OCI-LY7 (cell line): ENCODE results near the gene PLXNB1. TPM values are rescaled to one million over a fixed set of nuclear protein-coding genes. Genes with fewer than 3 reads are reported as not detected.

Source experiments
- BruUV-seq: library from RNA; stranded (reverse); fragments of 400-500 nt; replicated peaks from 2 replicates; lab custom pipeline; 2021; lab: Mats Ljungman, UMichigan
- CTCF ChIA-PET: fragments of 300-600 bp; sonication (Branson Sonifier 250); formaldehyde crosslinking; loops from one replicate; lab custom pipeline; 2022; ENCODE audit warnings: antibody characterized with exemption; ENCODE audit not compliant: unreplicated experiment; lab: Charles Lee
- POLR2A ChIA-PET: fragments of 300-600 bp; sonication (Branson Sonifier 250); formaldehyde crosslinking; loops from one replicate; lab custom pipeline; 2022; ENCODE audit warnings: antibody characterized with exemption; lab: Charles Lee
- DNase-seq: peaks from one replicate; pipeline ENCODE4 v3.0.0-alpha.2; 2015; ENCODE audit warnings: low spot score
- H2AFZ ChIP-seq: fragments of 200-600 bp; sonication (generic), shearing (Covaris generic); 2 replicates; pipeline ENCODE4 v1.6.1; 2014; ENCODE audit warnings: mild to moderate bottlenecking, antibody characterized with exemption, low read length, moderate library complexity
- H3K27ac ChIP-seq: fragments of 200-600 bp; sonication (generic); 2 replicates; pipeline ENCODE4 v1.5.1; 2014; ENCODE audit warnings: mixed run types, low read depth, mild to moderate bottlenecking, moderate library complexity, low read length, inconsistent platforms; ENCODE audit not compliant: poor library complexity, severe bottlenecking
- H3K36me3 ChIP-seq: fragments of 200-600 bp; sonication (generic); 2 replicates; pipeline ENCODE4 v1.6.1; 2014; ENCODE audit warnings: mild to moderate bottlenecking, antibody characterized with exemption, low read length, moderate library complexity, mixed read lengths; ENCODE audit not compliant: insufficient read depth
- H3K4me1 ChIP-seq: fragments of 200-600 bp; sonication (generic); 2 replicates; pipeline ENCODE4 v1.5.1; 2014; ENCODE audit warnings: mild to moderate bottlenecking, low read length; ENCODE audit not compliant: insufficient read depth, poor library complexity, severe bottlenecking
- H3K4me2 ChIP-seq: fragments of 200-600 bp; sonication (generic); 2 replicates; pipeline ENCODE4 v1.6.1; 2014; ENCODE audit warnings: mild to moderate bottlenecking, low read length
- H3K4me3 ChIP-seq: fragments of 200-600 bp; sonication (generic); 2 replicates; pipeline ENCODE4 v1.5.1; 2014; ENCODE audit warnings: mild to moderate bottlenecking, low read depth, low read length; ENCODE audit not compliant: poor library complexity, severe bottlenecking
- H3K79me2 ChIP-seq: fragments of 200-600 bp; sonication (generic); 2 replicates; pipeline ENCODE4 v1.6.1; 2016; ENCODE audit warnings: low read depth, mild to moderate bottlenecking, low read length, moderate library complexity, mixed read lengths; ENCODE audit not compliant: insufficient read depth
- H3K9me2 ChIP-seq: fragments of 200-600 bp; sonication (generic); 2 replicates; pipeline ENCODE4 v1.6.1; 2016; ENCODE audit warnings: mild to moderate bottlenecking, low read length, mixed read lengths; ENCODE audit not compliant: insufficient read depth
- H3K9me3 ChIP-seq: fragments of 200-600 bp; sonication (generic); 2 replicates; pipeline ENCODE4 v1.6.1; 2014; ENCODE audit warnings: mild to moderate bottlenecking, mixed run types, low read length, mixed read lengths
- H4K20me1 ChIP-seq: fragments of 200-600 bp; sonication (generic); 2 replicates; pipeline ENCODE4 v1.6.1; 2014; ENCODE audit warnings: mild to moderate bottlenecking, antibody characterized with exemption, low read length, moderate library complexity, mixed read lengths; ENCODE audit not compliant: insufficient read depth
- CTCF ChIP-seq: fragments of 200-600 bp; sonication (generic); conservative IDR thresholded peaks from 2 replicates; pipeline ENCODE4 v1.5.1; 2014; ENCODE audit warnings: mild to moderate bottlenecking, antibody characterized with exemption, low read length, moderate library complexity, mixed read lengths
- EZH2phosphoT487 ChIP-seq: fragments of 200-600 bp; sonication (generic); IDR thresholded peaks from 2 replicates; pipeline ENCODE4 v1.6.1; 2018; ENCODE audit warnings: low read depth, borderline replicate concordance, mild to moderate bottlenecking, mixed run types, antibody characterized with exemption, low read length, moderate library complexity, mixed read lengths
- intact Hi-C: fragments of 100-400 bp; cut with micrococcal nuclease; formaldehyde crosslinking; loops from one replicate; pipeline ENCODE4 v1.10.0; 2022; ENCODE audit not compliant: unreplicated experiment
- total RNA-seq, 2 experiments: library from RNA; depleted of rRNA in 1 of 2; stranded (reverse); fragments of >200 nt in 1 of 2; shearing (Covaris generic) in 1 of 2; gene quantifications; 2 replicates each; pipeline ENCODE4 v1.2.3, GENCODE V29; 2014 to 2022

The PLXNB1 gene
- total RNA-seq, 2 experiments from 2014 or later: 4.4 to 6.4 TPM

- H3K4me2 ChIP-seq: no peak overlapping the region
- H3K27ac ChIP-seq: no peak overlapping the region
- no peak overlapping the region for H2AFZ ChIP-seq
- H3K9me3 ChIP-seq: no peaks in the 10 kb centered on the region
- H3K4me1 ChIP-seq: peaks cover 6% of the 10 kb centered on the region
- H4K20me1 ChIP-seq: no peaks in the 10 kb centered on the region
- ChIA-PET CTCF (no interaction called here), POLR2A (no interaction called here)
- no peaks in the 10 kb centered on the region for H3K9me2 ChIP-seq
- no peak overlapping the region for H3K4me3 ChIP-seq
- no peak for TF ChIP-seq CTCF
- TF ChIP-seq EZH2phosphoT487: no peak
- no peaks in the 10 kb centered on the region for H3K36me3 ChIP-seq
- no peak for DNase-seq
- intact Hi-C loops: no loop called here
- H3K79me2 ChIP-seq: no peaks in the 10 kb centered on the region
- no TSS peak for BruUV-seq
Measured at GRCh38 chr3:48416546-48416945, 13.3 kb downstream of the PLXNB1 start.

- no peaks in the 10 kb centered on the region for H3K79me2 ChIP-seq
- TF ChIP-seq EZH2phosphoT487 (no peak), CTCF (no peak)
- ChIA-PET POLR2A (no interaction called here), CTCF (no interaction called here)
- no peak overlapping the region for H3K27ac ChIP-seq
- H3K9me3 ChIP-seq: no peaks in the 10 kb centered on the region
- no peak for DNase-seq
- no peaks in the 10 kb centered on the region for H3K36me3 ChIP-seq
- no peak overlapping the region for H3K4me2 ChIP-seq
- peaks cover 6% of the 10 kb centered on the region for H3K4me1 ChIP-seq
- no peak overlapping the region for H3K4me3 ChIP-seq
- H3K9me2 ChIP-seq: no peaks in the 10 kb centered on the region
- intact Hi-C loops: no loop called here
- no TSS peak for BruUV-seq
- H2AFZ ChIP-seq: no peak overlapping the region
- no peaks in the 10 kb centered on the region for H4K20me1 ChIP-seq
Measured at GRCh38 chr3:48416091-48416505, 13.8 kb downstream of the PLXNB1 start.

- H3K4me2 ChIP-seq: no peak overlapping the region
- no peaks in the 10 kb centered on the region for H3K9me2 ChIP-seq
- POLR2A ChIA-PET: no interaction called here
- H3K79me2 ChIP-seq: no peaks in the 10 kb centered on the region
- H3K27ac ChIP-seq: no peak overlapping the region
- H3K36me3 ChIP-seq: no peaks in the 10 kb centered on the region
- intact Hi-C loops: no loop called here
- H2AFZ ChIP-seq: no peak overlapping the region
- TF ChIP-seq CTCF (peak; percentile 25; the same call in 1 of the 2 replicates), EZH2phosphoT487 (no peak)
- no peak for DNase-seq
- no TSS peak for BruUV-seq
- H3K9me3 ChIP-seq: no peaks in the 10 kb centered on the region
- no peak overlapping the region for H3K4me3 ChIP-seq
- peaks cover 6% of the 10 kb centered on the region for H3K4me1 ChIP-seq
- no peaks in the 10 kb centered on the region for H4K20me1 ChIP-seq
- CTCF ChIA-PET: no interaction called here
Measured at GRCh38 chr3:48415251-48415953, 14.5 kb downstream of the PLXNB1 start.
